ENCODE measurements around the gene UBXN4.
A peak's percentile ranks its signal among the peaks of the same experiment; 100 is the strongest.
"Not testable (repeated sequence)": the region's sequence is repeated elsewhere in the genome, so short reads cannot be mapped to it uniquely, and the experiment has no call there.

The UBXN4 gene, protein sequence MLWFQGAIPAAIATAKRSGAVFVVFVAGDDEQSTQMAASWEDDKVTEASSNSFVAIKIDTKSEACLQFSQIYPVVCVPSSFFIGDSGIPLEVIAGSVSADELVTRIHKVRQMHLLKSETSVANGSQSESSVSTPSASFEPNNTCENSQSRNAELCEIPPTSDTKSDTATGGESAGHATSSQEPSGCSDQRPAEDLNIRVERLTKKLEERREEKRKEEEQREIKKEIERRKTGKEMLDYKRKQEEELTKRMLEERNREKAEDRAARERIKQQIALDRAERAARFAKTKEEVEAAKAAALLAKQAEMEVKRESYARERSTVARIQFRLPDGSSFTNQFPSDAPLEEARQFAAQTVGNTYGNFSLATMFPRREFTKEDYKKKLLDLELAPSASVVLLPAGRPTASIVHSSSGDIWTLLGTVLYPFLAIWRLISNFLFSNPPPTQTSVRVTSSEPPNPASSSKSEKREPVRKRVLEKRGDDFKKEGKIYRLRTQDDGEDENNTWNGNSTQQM

DNA sequence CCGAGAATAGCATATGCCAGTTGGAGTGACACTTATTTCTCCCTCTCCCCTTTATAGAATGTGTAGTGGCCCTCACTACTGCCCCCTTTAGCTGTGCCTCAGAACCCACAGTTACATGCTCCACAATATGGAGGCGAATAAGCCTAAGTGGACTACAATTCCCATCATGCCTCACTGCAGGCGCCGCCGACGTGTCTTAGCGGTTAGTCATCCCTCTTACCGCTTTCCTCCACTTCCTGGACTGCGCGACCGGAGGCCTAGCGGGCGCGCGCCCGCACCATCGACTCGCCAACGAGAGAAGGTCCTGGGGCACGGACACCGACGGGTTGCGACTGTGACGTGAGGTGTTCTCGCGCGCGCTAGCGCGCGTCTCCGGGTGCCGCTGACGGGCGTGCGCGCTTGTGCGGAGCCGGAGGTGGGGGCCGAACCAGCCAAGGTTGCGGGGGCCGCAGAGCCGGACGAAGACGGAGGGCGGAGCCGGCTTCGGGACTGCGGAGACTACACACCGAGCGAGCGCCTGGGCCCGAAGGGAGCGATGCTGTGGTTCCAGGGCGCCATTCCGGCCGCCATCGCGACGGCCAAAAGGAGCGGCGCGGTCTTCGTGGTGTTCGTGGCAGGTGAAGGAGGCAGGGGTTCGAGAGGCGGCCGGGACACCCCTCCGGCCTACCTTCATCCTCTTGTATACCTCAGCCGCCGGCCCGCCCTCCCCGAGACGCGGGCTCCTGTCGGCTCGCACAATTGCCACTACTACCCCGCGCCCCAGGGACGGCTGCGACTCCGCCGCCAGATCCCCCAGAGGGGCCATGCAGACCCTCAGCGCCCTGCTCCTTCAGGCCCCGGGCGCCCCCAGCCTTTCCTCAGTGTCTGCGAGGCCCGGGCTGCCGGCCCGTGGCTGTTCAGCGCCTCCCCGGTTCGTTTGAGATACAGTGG lies at the start of gene UBXN4:
Gene UBXN4 (plus strand): TSS at position 461 of the 930 bp plus-strand sequence. CDS start 75 bp downstream, at position 536.
- H3K9me3 ChIP-seq (replicated peaks in 1 of 11): no peaks in the 10 kb centered on the region; a peak in 1 of 22 replicates
- H3K27me3 ChIP-seq: no peaks in the 10 kb centered on the region
- peaks cover 12 to 20% (median 15%) of the 10 kb centered on the region in 10 experiments; a peak in 19 of 20 replicates for H3K4me1 ChIP-seq
- H3K36me3 ChIP-seq: peaks cover 18 to 25% (median 21%) of the 10 kb centered on the region in 11 experiments
- peak within 1 kb of the TSS; percentile 86 to 99 (median 97) for H3K4me3 ChIP-seq
- H3K27ac ChIP-seq: peak within 1 kb of the TSS; percentile 95 to 100 (median 98)
- H4K20me1 ChIP-seq: peaks cover 20 to 48% (median 39%) of the 10 kb centered on the region in 11 experiments; a peak in 20 of 22 replicates
- TF ChIP-seq Cebpa-rat (IDR thresholded peaks at IDR 0.05): no peak
- H3K9ac ChIP-seq: peak within 1 kb of the TSS; percentile 97 to 100 (median 99)
- H3K4me2 ChIP-seq: peak within 1 kb of the TSS; percentile 72 to 95 (median 84)

DNA sequence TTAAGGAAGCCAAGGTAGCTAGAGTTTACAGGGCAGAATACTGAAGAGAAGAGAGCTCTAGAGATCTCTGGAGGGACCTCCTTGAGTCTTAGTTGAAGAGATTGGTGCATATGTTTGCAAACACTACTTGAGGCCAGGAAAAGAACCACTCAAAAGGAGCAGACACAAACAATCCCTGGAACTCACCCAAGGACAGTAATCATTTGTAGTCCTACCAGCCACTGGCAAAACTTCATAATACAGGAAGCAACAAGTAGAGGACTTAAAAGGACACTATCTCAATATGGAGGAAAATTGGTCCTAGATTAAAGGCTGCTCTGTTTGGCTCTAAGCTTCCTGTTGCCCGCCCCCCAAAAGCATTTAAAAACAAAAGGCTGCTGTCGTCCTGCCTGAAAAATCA lies 46.9 kb upstream of the UBXN4 start:
- no peak overlapping the region for H3K4me3 ChIP-seq
- H3K9me3 ChIP-seq (replicated peaks in 1 of 11): no peaks in the 10 kb centered on the region
- no peak for TF ChIP-seq Cebpa-rat (IDR thresholded peaks at IDR 0.05)
- no peak overlapping the region for H3K4me2 ChIP-seq
- peaks cover 0 to 11% (median 0%) of the 10 kb centered on the region in 10 experiments; a peak in 4 of 20 replicates for H3K4me1 ChIP-seq
- H3K36me3 ChIP-seq: peaks cover 17 to 71% (median 43%) of the 10 kb centered on the region in 11 experiments; a peak in 20 of 22 replicates
- H4K20me1 ChIP-seq: no peaks in the 10 kb centered on the region
- H3K27me3 ChIP-seq: no peaks in the 10 kb centered on the region
- H3K27ac ChIP-seq: no peak overlapping the region
- no peak overlapping the region for H3K9ac ChIP-seq

DNA sequence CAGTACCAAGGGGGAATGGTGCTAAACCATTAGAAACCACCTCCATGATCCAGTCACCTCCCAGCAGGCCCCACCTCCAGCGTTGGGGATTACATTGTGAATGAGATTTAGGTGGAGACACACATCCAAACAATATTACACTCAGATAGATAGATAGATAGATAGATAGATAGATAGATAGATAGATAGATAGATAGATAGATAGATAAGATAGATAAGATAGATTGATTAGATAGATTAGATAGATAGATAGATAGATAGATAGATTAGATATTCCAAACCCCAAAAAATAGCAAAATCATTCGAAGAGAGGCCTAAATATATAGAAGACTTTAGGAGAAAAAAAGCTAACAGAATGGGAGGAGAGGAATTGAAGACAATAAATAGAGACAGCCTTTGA lies 42.8 kb upstream of the UBXN4 start:
- peaks cover 16 to 71% (median 38%) of the 10 kb centered on the region in 11 experiments; a peak in 21 of 22 replicates for H3K36me3 ChIP-seq
- TF ChIP-seq Cebpa-rat (IDR thresholded peaks at IDR 0.05): no peak
- H3K9ac ChIP-seq: no peak overlapping the region
- peaks cover 0 to 24% (median 6%) of the 10 kb centered on the region in 10 experiments; a peak in 9 of 20 replicates for H3K4me1 ChIP-seq
- H3K27me3 ChIP-seq: no peaks in the 10 kb centered on the region
- no peaks in the 10 kb centered on the region for H3K9me3 ChIP-seq (replicated peaks in 1 of 11)
- no peak overlapping the region for H3K27ac ChIP-seq
- no peak overlapping the region for H3K4me3 ChIP-seq
- no peaks in the 10 kb centered on the region for H4K20me1 ChIP-seq
- peak overlapping the region in 1 of 11 experiments; percentile 17; a peak in 1 of 22 replicates for H3K4me2 ChIP-seq

DNA sequence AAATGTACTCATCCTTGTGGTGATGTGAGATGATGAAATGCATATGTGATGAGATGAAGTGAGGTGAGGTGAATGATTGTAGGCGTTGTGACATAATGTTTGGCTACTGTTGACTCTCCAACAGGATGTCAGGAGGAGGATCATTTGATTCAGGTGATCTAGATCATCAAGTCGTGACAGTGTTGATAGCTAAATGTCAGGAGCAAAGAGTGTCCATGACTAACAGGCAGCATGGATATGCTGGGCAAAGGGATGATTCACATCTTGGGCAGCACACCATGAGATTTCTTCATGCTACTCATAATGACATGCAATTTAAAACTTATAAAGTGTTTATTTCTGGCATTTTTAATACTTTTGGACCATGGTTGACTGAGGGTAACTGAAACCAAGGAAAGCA lies 40.2 kb upstream of the UBXN4 start:
- peaks cover 0 to 24% (median 6%) of the 10 kb centered on the region in 10 experiments; a peak in 9 of 20 replicates for H3K4me1 ChIP-seq
- peak overlapping the region in 4 of 11 experiments; percentile 20 to 31 (median 26); a peak in 5 of 22 replicates for H3K4me2 ChIP-seq
- H3K27me3 ChIP-seq: no peaks in the 10 kb centered on the region
- H3K27ac ChIP-seq: no peak overlapping the region
- no peak overlapping the region for H3K4me3 ChIP-seq
- H3K36me3 ChIP-seq: peaks cover 7 to 53% (median 18%) of the 10 kb centered on the region in 11 experiments; a peak in 19 of 22 replicates
- no peak overlapping the region for H3K9ac ChIP-seq
- H4K20me1 ChIP-seq: no peaks in the 10 kb centered on the region
- no peak for TF ChIP-seq Cebpa-rat (IDR thresholded peaks at IDR 0.05)
- H3K9me3 ChIP-seq (replicated peaks in 1 of 11): no peaks in the 10 kb centered on the region

DNA sequence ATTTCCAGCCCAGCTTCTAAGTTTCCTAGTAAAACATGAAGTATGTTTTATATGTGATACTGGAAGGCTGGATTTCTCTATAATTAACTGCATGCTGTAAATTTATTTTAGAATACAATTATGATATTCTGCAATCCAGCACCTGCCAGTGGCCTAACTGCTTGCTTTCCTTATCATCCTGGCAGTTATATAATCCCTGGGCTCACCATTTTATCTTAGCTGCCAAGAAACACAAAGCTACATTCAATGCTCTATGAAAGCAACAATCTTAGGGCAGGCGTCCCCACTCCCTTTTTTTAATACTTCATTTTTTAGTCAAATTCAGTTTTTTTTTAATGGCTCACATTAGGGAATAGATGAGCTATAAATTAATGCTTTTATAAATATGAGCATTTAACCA lies 38.4 kb upstream of the UBXN4 start:
- TF ChIP-seq Cebpa-rat (IDR thresholded peaks at IDR 0.05): no peak

DNA sequence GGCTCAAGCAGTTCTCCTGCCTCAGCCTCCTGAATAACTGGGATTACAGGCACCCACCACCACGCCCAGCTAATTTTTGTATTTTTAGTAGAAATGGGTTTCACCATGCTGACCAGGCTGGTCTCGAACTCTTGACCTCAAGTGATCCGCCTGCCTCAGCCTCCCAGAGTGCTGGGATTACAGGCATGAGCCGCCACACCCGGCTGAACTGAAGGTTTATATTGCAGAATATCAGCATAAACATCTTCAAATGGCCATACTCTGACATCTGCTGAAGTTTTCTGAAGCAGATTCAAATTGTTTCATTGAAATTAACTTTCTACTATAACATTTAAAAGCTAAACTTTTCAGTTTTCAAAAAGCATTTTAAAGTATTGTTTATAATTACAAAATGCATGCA lies 37.6 kb upstream of the UBXN4 start:
- H3K9me3 ChIP-seq (replicated peaks in 1 of 11); H3K4me2 ChIP-seq; H3K27ac ChIP-seq; H3K9ac ChIP-seq; H3K4me3 ChIP-seq; H3K27me3 ChIP-seq; H4K20me1 ChIP-seq: not testable (repeated sequence)
- Histone ChIP-seq H3K4me1 (peaks cover 0 to 23% (median 13%) of the 10 kb centered on the region in 10 experiments; a peak in 17 of 20 replicates), H3K36me3 (peaks cover 5 to 38% (median 11%) of the 10 kb centered on the region in 11 experiments; a peak in 10 of 22 replicates)

More for the DNA sequence above, 38.4 kb upstream of the UBXN4 start:
- H3K4me1 ChIP-seq: peaks cover 0 to 24% (median 7%) of the 10 kb centered on the region in 10 experiments; a peak in 12 of 20 replicates
- no peaks in the 10 kb centered on the region for H3K27me3 ChIP-seq
- no peaks in the 10 kb centered on the region for H4K20me1 ChIP-seq
- peaks cover 5 to 38% (median 11%) of the 10 kb centered on the region in 11 experiments; a peak in 10 of 22 replicates for H3K36me3 ChIP-seq
- no peaks in the 10 kb centered on the region for H3K9me3 ChIP-seq (replicated peaks in 1 of 11)
- no peak overlapping the region for H3K27ac ChIP-seq
- H3K4me3 ChIP-seq: no peak overlapping the region
- H3K4me2 ChIP-seq: no peak overlapping the region
- no peak overlapping the region for H3K9ac ChIP-seq

DNA sequence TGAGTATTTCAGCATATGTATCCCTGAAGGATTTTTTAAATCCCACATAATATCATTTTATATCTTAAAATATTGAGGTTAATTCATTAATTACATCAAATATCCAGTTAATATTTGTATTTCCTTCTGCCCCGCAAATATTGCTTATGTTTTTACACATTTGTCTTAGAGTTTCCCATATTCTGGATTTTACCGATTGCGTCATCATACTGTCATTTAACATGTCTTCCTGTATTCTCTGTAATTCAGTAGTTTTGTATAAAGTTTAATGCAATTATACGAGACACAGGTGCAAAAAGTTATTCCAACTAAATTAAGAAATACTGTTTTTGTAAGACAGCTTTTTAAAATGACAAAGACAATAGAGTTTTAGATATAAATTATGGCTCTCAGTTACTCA lies 33.5 kb upstream of the UBXN4 start:
- Histone ChIP-seq H3K4me1 (peaks cover 0 to 19% (median 12%) of the 10 kb centered on the region in 10 experiments; a peak in 13 of 20 replicates), H3K9ac (no peak overlapping the region), H3K9me3 (replicated peaks in 1 of 11) (no peaks in the 10 kb centered on the region), H3K4me2 (peak overlapping the region in 2 of 11 experiments; percentile 38 to 58; a peak in 3 of 22 replicates), H4K20me1 (no peaks in the 10 kb centered on the region), H3K4me3 (no peak overlapping the region), H3K36me3 (peaks cover 16 to 51% (median 31%) of the 10 kb centered on the region in 11 experiments; a peak in 21 of 22 replicates), H3K27ac (peak overlapping the region in 1 of 11 experiments; percentile 39; a peak in 1 of 22 replicates), H3K27me3 (no peaks in the 10 kb centered on the region)
- peak in 2 of 11 experiments; percentile 41 to 71; a peak in 3 of 22 replicates for TF ChIP-seq Cebpa-rat (IDR thresholded peaks at IDR 0.05)

DNA sequence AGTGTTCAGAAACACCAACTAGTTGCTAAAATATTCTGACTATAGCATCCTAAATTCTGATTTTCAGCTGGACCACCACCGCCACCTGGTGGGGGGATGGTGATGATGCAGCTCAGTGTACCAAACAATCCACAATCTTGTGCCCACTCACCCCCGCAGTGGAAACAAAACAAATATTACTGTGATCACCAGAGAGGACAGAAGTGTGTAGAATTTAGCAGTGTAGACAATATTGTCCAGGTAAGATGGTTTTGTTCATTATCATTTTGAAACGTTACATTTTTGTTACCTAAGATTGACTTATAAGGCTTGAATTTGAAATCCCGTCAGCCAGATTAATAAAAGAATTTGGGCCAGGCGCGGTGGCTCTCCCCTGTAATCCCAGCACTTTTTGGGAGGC lies 31.7 kb upstream of the UBXN4 start:
- H3K4me3 ChIP-seq: no peak overlapping the region
- H3K9ac ChIP-seq: no peak overlapping the region
- no peaks in the 10 kb centered on the region for H3K9me3 ChIP-seq (replicated peaks in 1 of 11)
- no peak overlapping the region for H3K4me2 ChIP-seq
- no peak for TF ChIP-seq Cebpa-rat (IDR thresholded peaks at IDR 0.05)
- H3K36me3 ChIP-seq: peaks cover 18 to 65% (median 46%) of the 10 kb centered on the region in 11 experiments
- H4K20me1 ChIP-seq: no peaks in the 10 kb centered on the region
- no peak overlapping the region for H3K27ac ChIP-seq
- H3K4me1 ChIP-seq: peaks cover 0 to 19% (median 12%) of the 10 kb centered on the region in 10 experiments; a peak in 13 of 20 replicates
- H3K27me3 ChIP-seq: no peaks in the 10 kb centered on the region

DNA sequence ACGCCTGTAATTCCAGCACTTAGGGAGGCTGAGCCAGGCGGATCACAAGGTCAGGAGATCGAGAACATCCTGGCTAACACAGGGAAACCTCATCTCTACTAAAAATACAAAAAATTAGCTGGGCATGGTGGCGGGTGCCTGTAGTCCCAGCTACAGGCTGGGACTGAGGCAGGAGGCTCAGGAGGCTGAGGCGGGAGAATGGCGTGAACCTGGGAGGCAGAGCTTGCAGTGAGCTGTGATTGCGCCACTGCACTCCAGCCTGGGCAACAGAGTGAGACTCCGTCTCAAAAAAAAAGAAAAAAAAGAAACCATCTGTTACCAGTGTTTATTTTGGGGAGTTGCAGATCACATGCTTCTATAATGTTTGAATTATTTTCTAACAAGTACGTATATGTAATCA lies 26.6 kb upstream of the UBXN4 start:
- not testable (repeated sequence) for H3K9me3 ChIP-seq (replicated peaks in 1 of 11); H3K9ac ChIP-seq; H3K27ac ChIP-seq; H3K27me3 ChIP-seq; H3K4me2 ChIP-seq; H4K20me1 ChIP-seq; H3K4me1 ChIP-seq; H3K4me3 ChIP-seq
- peaks cover 49 to 98% (median 87%) of the 10 kb centered on the region in 11 experiments for H3K36me3 ChIP-seq

Data from BLaER1 treated with 17β-estradiol and CSF1 and Interleukin-3, amounts not matched to agents 10 nM and 100 nM (cell line).